NCI-H146 treated with DMSO at 0.1 percent for 48 hours (cell line): ENCODE data around the gene LCA5.
"Not testable (repeated sequence)": the region's sequence is repeated elsewhere in the genome, so short reads cannot be mapped to it uniquely, and the experiment has no call there.

Source experiments
- DNase-seq: peaks from one replicate; lab custom pipeline; 2025; ENCODE audit not compliant: unreplicated experiment; lab: John Stamatoyannopoulos, UW

LCA5 gene

DNA sequence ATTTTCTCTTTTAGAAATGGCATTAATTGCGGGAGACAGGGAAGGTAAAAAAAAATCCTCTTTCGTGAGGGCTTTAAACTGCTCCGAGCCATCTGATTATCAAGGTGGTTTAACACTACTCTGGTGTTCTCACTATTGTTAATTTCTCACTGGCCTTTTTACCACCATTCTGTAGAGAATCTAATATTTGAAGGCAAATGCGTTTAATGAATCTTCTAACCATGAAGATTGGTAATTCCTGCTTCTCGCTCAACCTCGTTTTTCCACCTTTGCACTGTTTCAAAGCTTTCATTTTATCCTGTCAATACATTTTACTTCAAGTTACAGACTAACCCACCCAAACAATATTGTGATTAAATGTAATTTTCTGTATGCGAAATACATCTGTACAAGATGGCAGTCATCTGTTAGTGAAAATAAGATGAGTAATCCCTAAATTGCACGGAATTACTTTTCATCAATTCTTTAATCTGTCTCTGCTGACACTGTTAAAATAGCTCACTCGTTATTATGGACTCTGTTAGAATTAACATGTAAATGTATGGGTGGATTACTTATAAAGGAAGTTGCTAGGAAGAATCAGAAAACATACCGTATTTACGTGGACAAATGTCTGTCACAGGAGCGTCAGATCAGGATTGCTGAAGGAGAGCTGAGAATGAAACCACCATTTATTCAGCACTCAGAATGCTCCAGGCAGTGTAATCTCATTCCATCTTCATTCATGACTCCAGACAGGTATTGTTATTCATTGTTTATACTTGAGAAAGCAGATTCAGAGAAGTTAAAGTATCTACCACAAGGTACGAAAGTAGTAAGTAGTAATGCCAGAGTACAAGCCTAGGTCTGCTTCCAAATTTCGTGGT, 1.1 kb upstream of the LCA5 start:
- DNase-seq: no peak

- DNase-seq: no peak
These were observed 661 bp downstream of the LCA5 start for GRCh38 chr6:79536585-79536953.

- not testable (repeated sequence) for DNase-seq
These were observed 7.7 kb downstream of the LCA5 start for GRCh38 chr6:79529567-79529966.

GRCh38 chr6:79526897-79527296, 10.3 kb downstream of the LCA5 start:
- DNase-seq: no peak

GRCh38 chr6:79525272-79526100, 11.7 kb downstream of the LCA5 start:
- no peak for DNase-seq

DNA sequence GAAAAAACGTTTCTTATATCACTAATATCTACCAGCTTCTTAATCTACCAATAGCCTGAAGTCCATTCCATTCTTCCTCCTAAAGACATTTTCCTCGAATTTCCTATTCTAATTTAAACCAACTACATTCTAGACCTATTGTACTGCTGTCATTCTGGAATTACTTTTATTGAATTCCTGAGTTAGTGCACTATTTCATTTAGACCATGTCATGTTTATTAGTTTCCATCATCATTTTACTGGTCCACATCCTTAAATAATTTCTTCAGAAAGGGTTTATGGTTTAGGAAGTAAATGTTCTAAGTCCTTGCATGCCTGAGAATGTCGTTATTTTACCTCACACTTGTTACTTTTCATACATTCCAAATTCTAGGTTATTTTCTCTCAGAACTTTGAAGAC, 13.2 kb downstream of the LCA5 start:
- no peak for DNase-seq

DNA sequence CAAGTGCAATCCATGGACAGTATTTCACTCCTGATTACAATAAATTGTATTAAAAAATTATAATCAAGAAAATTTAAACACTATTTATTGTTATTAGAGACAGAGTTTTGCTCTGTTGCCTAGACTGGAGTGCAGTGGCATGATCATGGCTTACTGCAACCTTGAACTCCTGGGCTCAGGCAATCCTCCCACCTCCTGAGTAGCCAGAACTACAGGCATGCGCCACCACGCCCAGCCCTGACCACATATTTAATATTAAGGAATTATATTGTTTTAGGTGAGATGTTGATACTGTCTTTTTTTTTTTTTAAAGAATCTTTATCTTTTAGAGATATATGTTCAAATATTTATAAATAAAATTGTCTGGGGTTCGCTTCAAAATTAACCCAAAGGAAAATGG, 14.6 kb downstream of the LCA5 start:
- DNase-seq: no peak

GRCh38 chr6:79520534-79520933, 16.7 kb downstream of the LCA5 start:
- no peak for DNase-seq

GRCh38 chr6:79518842-79519241, 18.4 kb downstream of the LCA5 start:
- no peak for DNase-seq

GRCh38 chr6:79515436-79515835, 21.8 kb downstream of the LCA5 start:
- DNase-seq: no peak

GRCh38 chr6:79513111-79513510, 24.1 kb downstream of the LCA5 start:
- no peak for DNase-seq

- DNase-seq: no peak
These were observed 25.2 kb downstream of the LCA5 start for GRCh38 chr6:79512014-79512413.

DNA sequence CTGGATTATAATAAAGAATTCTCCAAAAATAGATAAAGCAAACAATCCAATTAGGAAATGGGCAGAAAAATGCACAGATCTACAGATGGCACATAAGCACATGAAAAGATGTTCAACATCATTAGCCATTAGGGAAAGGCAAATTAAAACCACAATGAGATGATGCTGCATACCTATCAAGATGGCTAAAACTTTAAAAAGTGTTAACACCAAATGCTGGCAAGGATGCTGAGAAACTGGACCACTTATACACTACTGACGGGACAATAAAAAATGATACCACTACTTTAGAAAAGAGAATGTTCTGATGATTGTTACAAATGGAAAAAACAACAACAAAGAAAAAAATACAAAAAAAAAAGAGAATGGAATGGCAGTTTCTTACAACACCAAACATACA, 26.5 kb downstream of the LCA5 start:
- no peak for DNase-seq

DNA sequence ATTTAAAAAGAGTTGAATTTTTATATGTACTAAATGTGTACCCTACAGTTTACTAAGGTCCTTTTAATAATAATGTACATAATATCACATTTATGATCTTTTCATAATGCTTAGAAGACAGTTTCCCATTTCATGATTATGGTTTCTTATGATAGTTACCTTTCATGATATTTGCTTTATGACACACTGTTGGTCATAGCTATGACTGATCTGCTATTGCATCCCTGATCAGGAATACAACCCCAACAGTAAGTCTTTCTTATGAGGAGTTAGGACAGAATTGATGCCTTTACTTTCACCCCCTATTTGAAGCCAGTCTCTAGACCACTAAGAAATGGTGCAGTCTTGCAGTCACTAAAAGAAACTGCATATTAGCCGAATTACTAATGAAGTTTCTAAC, 31.0 kb downstream of the LCA5 start:
- DNase-seq: no peak

- DNase-seq: no peak
These were observed 32.9 kb downstream of the LCA5 start for GRCh38 chr6:79504372-79504771.

- DNase-seq: no peak
These were observed 38.4 kb downstream of the LCA5 start for GRCh38 chr6:79498842-79499241.

GRCh38 chr6:79495246-79495645, 42.0 kb downstream of the LCA5 start:
- no peak for DNase-seq

DNA sequence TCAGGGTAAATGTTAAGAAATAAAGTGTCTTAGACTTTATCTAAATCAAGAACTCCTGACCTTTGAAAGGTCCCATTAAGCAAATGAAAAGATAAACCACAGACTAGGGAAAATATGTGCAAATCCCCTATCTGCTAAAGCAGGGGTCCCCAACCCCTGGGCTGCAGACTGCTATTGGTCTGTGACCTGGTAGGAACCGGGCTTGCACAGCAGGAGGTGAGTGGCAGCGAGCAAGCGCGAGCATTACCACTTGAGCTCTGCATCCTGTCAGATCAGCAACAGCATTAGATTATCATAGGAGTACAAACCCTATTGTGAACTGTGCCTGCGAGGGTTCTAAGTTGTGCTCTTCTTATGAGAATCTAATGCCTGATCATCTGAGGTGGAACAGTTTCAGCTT, 42.4 kb downstream of the LCA5 start:
- no peak for DNase-seq

DNA sequence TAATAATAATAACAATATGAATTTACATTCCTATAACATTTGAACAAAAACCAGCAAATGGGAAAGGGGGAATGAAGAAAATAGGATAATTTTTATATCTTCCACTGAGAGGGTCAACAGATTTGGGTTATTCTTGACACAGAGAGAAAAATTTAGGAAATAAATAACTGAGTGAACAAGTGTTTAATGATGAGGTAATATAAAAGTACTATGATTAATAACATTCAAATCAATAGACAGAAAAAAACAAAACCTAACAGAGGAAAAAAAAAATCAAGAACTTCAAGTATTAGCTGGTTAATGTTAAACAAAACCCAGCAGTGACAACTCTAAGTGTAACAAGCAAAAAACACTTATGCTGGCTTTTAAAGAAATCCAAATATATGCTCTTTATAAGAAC, 66.5 kb downstream of the LCA5 start:
- no peak for DNase-seq

GRCh38 chr6:79469376-79470246, 67.6 kb downstream of the LCA5 start:
- no peak for DNase-seq

DNA sequence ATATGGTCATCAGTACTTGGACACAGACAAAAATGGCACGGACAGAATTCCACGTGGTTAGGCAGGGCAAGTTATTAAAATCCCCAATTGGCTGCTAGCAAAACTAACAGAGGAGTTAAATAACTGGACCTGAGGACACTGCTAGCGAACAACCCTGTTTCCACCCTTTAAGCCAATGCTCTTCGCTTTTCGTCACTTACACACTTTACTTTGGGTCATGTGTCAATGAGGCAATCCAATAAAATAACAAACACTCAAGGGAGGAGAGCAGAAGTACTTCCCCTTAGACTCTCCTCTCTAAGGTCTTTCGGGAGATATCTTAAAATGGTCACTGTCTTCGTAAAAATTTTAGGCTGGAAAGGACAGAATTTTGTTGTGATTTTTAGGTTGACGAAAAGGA, 68.6 kb downstream of the LCA5 start:
- DNase-seq: no peak
